CD14-positive monocyte (primary cell): Measurements from ENCODE around the gene SEC22A. TPM values are rescaled to one million over a fixed set of nuclear protein-coding genes. Genes with fewer than 3 reads are reported as not detected.

Experiments
- DNase-seq, 3 donors: peaks; one replicate each; pipeline ENCODE4 v3.0.0-alpha.2; 2011 to 2022
- H2AFZ ChIP-seq: 2 replicates; pipeline ENCODE4 v1.6.0; 2012; ENCODE audit warnings: mild to moderate bottlenecking, low read depth, low read length, inconsistent platforms; ENCODE audit not compliant: insufficient read depth, poor library complexity, severe bottlenecking
- H3K27ac ChIP-seq, 2 donors: 1 replicate in 1 of 2; 2 replicates in 1 of 2; pipeline ENCODE4 v1.5.1; 2012 to 2013; ENCODE audit warnings: low read length in 2 of 2, control low read depth in 1 of 2, inconsistent platforms in 1 of 2, low read depth in 1 of 2, mild to moderate bottlenecking in 1 of 2
- H3K27me3 ChIP-seq, 2 donors: one replicate each; pipeline versions ENCODE4 v1.6.0 to v1.6.1; 2011 to 2013; ENCODE audit warnings: low read length in 2 of 2; ENCODE audit not compliant: control insufficient read depth in 2 of 2, insufficient read depth in 2 of 2
- H3K36me3 ChIP-seq, 2 donors: replicated peaks in 1 of 2; 1 replicate in 1 of 2; 2 replicates in 1 of 2; pipeline versions ENCODE4 v1.5.1 to v1.6.1; 2012 to 2013; ENCODE audit warnings: low read length in 2 of 2, control low read depth in 1 of 2, inconsistent platforms in 1 of 2, mild to moderate bottlenecking in 1 of 2; ENCODE audit not compliant: insufficient read depth in 2 of 2, control insufficient read depth in 1 of 2
- H3K4me1 ChIP-seq, 2 donors: 1 replicate in 1 of 2; 2 replicates in 1 of 2; pipeline versions ENCODE4 v1.5.1 to v1.6.1; 2012 to 2013; ENCODE audit warnings: low read length in 2 of 2, control low read depth in 1 of 2, inconsistent platforms in 1 of 2, mild to moderate bottlenecking in 1 of 2, moderate library complexity in 1 of 2; ENCODE audit not compliant: insufficient read depth in 2 of 2, control insufficient read depth in 1 of 2
- H3K4me2 ChIP-seq: replicated peaks from 2 replicates; pipeline ENCODE3; 2012; ENCODE audit warnings: low read length, moderate library complexity, mild to moderate bottlenecking; ENCODE audit not compliant: poor library complexity, severe bottlenecking; ENCODE audit errors: extremely low read depth
- H3K4me3 ChIP-seq, 3 experiments: fragments of 200-600 bp in 1 of 3; sonication (generic) in 1 of 3; replicated peaks in 1 of 3; 1 replicate in 2 of 3; 2 replicates in 1 of 3; pipeline ENCODE4 v1.5.1; 2011 to 2013; ENCODE audit warnings: low read length in 3 of 3, mild to moderate bottlenecking in 3 of 3, control low read depth in 2 of 3, low read depth in 2 of 3, inconsistent platforms in 1 of 3, moderate library complexity in 1 of 3
- H3K79me2 ChIP-seq: 2 replicates; pipeline ENCODE4 v1.6.0; 2012; ENCODE audit warnings: mild to moderate bottlenecking, control low read depth, inconsistent platforms, low read length, moderate library complexity; ENCODE audit not compliant: insufficient read depth
- H3K9ac ChIP-seq: 2 replicates; pipeline ENCODE4 v1.6.0; 2017; ENCODE audit warnings: low read length, mild to moderate bottlenecking; ENCODE audit not compliant: insufficient read depth, poor library complexity, severe bottlenecking
- H3K9me3 ChIP-seq, 2 donors: replicated peaks in 1 of 2; 1 replicate in 1 of 2; 2 replicates in 1 of 2; pipeline versions ENCODE4 v1.5.1 to v1.6.1; 2012 to 2013; ENCODE audit warnings: low read length in 2 of 2, control low read depth in 1 of 2; ENCODE audit not compliant: control insufficient read depth in 1 of 2, insufficient read depth in 1 of 2
- H4K20me1 ChIP-seq: 2 replicates; pipeline ENCODE4 v1.6.0; 2012; ENCODE audit warnings: mild to moderate bottlenecking, low read length, control low read depth, moderate library complexity; ENCODE audit not compliant: insufficient read depth
- H3K27ac Mint-ChIP-seq, 7 donors: one replicate each; pipeline ENCODE4 v1.8.0; 2020; ENCODE audit warnings: mild to moderate bottlenecking in 7 of 7, mixed read lengths in 7 of 7, moderate library complexity in 6 of 7, inconsistent platforms in 2 of 7
- H3K27me3 Mint-ChIP-seq, 3 donors: one replicate each; pipeline ENCODE4 v1.8.0; 2021 to 2022; ENCODE audit warnings: low read depth in 3 of 3, mild to moderate bottlenecking in 3 of 3, mixed read lengths in 3 of 3, moderate library complexity in 3 of 3, inconsistent platforms in 1 of 3
- H3K36me3 Mint-ChIP-seq, 2 donors: one replicate each; pipeline ENCODE4 v1.8.0; 2020; ENCODE audit warnings: mixed read lengths in 2 of 2, inconsistent platforms in 1 of 2, mild to moderate bottlenecking in 1 of 2
- H3K4me1 Mint-ChIP-seq: one replicate; pipeline ENCODE4 v1.8.0; 2020; ENCODE audit warnings: mild to moderate bottlenecking, mixed read lengths
- H3K4me3 Mint-ChIP-seq, 2 donors: one replicate each; pipeline ENCODE4 v1.8.0; 2020; ENCODE audit warnings: mild to moderate bottlenecking in 2 of 2, mixed read lengths in 2 of 2, moderate library complexity in 1 of 2
- H3K9me3 Mint-ChIP-seq, 7 donors: one replicate each; pipeline ENCODE4 v1.8.0; 2020 to 2022; ENCODE audit warnings: mixed read lengths in 7 of 7, mild to moderate bottlenecking in 6 of 7, moderate library complexity in 6 of 7, inconsistent platforms in 2 of 7
- WGBS: methylation state at CpG from one replicate; pipeline ENCODE4 v1.1.5; 2013; ENCODE audit warnings: missing lambda C conversion rate; ENCODE audit not compliant: insufficient coverage; 5-methylcytosine and 5-hydroxymethylcytosine counted together
- intact Hi-C, 2 donors: fragments of 100-400 bp; cut with micrococcal nuclease; formaldehyde crosslinking; loops; one replicate each; pipeline versions ENCODE4 v1.15.0 to v1.15.1; 2023
- polyA plus RNA-seq, 3 donors: library from polyadenylated mRNA; depleted of rRNA in 1 of 3; unstranded in 2 of 3; stranded (reverse) in 1 of 3; fragments of 300-500 nt in 2 of 3; fragments of >200 nt in 1 of 3; fragmentation: Illumina TruSeq in 2 of 3; gene quantifications; 1 replicate in 2 of 3; 2 replicates in 1 of 3; pipeline ENCODE4 v1.2.3, GENCODE V29; 2012 to 2021
- TF ChIP-seq, protein P1 (sequence below): fragments of 200-600 bp; IDR thresholded peaks from one replicate; pipeline ENCODE4 v1.8.0; 2022; ENCODE audit warnings: antibody characterized with exemption, mild to moderate bottlenecking

Gene SEC22A
- polyA plus RNA-seq, 3 donors, result 6.4 to 11.0 (median 8.8) TPM

DNA sequence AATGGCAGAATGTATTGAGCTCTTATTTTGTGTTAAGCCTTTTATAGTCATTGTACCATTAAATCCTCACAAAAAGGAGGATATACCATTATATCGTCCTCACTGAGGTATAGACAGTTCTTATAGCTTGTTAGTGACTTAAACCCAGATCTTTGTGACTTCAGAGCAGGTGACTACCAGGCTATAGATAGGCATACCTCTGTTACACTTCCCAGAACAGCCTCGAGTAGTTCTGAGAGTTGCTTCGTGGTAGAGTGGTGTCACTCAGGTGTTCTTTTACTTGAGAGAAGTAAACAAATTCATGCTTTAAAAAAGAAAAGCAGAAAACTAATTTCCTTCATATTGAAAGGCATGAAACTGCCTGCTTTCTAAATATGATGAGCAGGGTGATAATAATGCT, 59.9 kb downstream of the SEC22A start:
- Mint-ChIP-seq H3K4me3 (no peak overlapping the region), H3K36me3 (peaks cover 36 to 52% of the 10 kb centered on the region in 2 donors), H3K27me3 (peaks cover 0 to 2% (median 0%) of the 10 kb centered on the region in 3 donors), H3K9me3 (peaks cover 0 to 2% (median 0%) of the 10 kb centered on the region in 7 donors), H3K4me1 (no peaks in the 10 kb centered on the region), H3K27ac (no peak overlapping the region)
- no peaks in the 10 kb centered on the region for H3K4me1 ChIP-seq
- no peak overlapping the region for H2AFZ ChIP-seq
- H3K79me2 ChIP-seq, result no peaks in the 10 kb centered on the region
- H4K20me1 ChIP-seq, result no peaks in the 10 kb centered on the region
- H3K9ac ChIP-seq, result no peak overlapping the region
- no peaks in the 10 kb centered on the region for H3K27me3 ChIP-seq
- no CpG with 5 or more reads among the region's 3 CpGs for WGBS
- DNase-seq, result no peak
- H3K9me3 ChIP-seq, result no peaks in the 10 kb centered on the region
- H3K4me3 ChIP-seq, result no peak overlapping the region
- TF ChIP-seq, protein P1, sequence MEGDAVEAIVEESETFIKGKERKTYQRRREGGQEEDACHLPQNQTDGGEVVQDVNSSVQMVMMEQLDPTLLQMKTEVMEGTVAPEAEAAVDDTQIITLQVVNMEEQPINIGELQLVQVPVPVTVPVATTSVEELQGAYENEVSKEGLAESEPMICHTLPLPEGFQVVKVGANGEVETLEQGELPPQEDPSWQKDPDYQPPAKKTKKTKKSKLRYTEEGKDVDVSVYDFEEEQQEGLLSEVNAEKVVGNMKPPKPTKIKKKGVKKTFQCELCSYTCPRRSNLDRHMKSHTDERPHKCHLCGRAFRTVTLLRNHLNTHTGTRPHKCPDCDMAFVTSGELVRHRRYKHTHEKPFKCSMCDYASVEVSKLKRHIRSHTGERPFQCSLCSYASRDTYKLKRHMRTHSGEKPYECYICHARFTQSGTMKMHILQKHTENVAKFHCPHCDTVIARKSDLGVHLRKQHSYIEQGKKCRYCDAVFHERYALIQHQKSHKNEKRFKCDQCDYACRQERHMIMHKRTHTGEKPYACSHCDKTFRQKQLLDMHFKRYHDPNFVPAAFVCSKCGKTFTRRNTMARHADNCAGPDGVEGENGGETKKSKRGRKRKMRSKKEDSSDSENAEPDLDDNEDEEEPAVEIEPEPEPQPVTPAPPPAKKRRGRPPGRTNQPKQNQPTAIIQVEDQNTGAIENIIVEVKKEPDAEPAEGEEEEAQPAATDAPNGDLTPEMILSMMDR, result no peak
- intact Hi-C loops, result no loop called here
- H3K27ac ChIP-seq, result no peak overlapping the region
- H3K4me2 ChIP-seq, result no peak overlapping the region
- peaks cover 10 to 43% of the 10 kb centered on the region in 2 donors for H3K36me3 ChIP-seq

DNA sequence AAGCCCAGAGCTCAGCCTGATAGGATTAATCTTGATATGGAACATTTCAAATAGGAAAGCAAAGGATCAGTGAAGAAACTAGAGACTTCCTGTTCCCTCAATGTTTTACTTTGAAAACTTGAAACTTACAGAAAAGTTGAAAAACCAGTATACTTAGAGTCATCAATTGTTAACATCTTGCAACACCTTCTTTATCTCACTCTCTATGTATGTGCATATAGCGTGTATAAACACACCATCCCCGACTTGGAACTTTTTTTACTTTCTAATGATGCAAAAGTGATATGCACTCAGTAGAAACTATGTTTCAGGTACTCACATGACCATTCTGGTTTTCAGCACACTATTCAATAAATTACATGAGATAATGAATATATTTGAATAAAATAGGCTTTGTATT, 60.5 kb downstream of the SEC22A start:
- no peak overlapping the region for H3K27ac Mint-ChIP-seq

More for the DNA sequence above, 60.5 kb downstream of the SEC22A start:
- Histone ChIP-seq H3K79me2 (no peaks in the 10 kb centered on the region), H3K9ac (no peak overlapping the region), H2AFZ (no peak overlapping the region), H3K9me3 (no peaks in the 10 kb centered on the region), H3K27ac (no peak overlapping the region), H4K20me1 (no peaks in the 10 kb centered on the region), H3K4me1 (no peaks in the 10 kb centered on the region), H3K27me3 (no peaks in the 10 kb centered on the region), H3K4me3 (no peak overlapping the region), H3K36me3 (peaks cover 10 to 38% of the 10 kb centered on the region in 2 donors), H3K4me2 (no peak overlapping the region)
- H3K4me3 Mint-ChIP-seq, result no peak overlapping the region
- H3K27me3 Mint-ChIP-seq, result peaks cover 0 to 2% (median 0%) of the 10 kb centered on the region in 3 donors
- TF ChIP-seq, protein P1, result no peak
- peaks cover 41 to 50% of the 10 kb centered on the region in 2 donors for H3K36me3 Mint-ChIP-seq
- no peaks in the 10 kb centered on the region for H3K4me1 Mint-ChIP-seq
- WGBS, result no CpG with 5 or more reads among the region's 2 CpGs
- DNase-seq, result no peak
- intact Hi-C loops, result no loop called here
- H3K9me3 Mint-ChIP-seq, result peaks cover 0 to 2% (median 0%) of the 10 kb centered on the region in 7 donors
